Measurements from ENCODE around the gene BHLHA15. TPM values are rescaled to one million over a fixed set of nuclear protein-coding genes. Genes with fewer than 3 reads are reported as not detected.

The BHLHA15 gene
- total RNA-seq, 1 experiment from 2014 or later = 3.4 TPM

DNA sequence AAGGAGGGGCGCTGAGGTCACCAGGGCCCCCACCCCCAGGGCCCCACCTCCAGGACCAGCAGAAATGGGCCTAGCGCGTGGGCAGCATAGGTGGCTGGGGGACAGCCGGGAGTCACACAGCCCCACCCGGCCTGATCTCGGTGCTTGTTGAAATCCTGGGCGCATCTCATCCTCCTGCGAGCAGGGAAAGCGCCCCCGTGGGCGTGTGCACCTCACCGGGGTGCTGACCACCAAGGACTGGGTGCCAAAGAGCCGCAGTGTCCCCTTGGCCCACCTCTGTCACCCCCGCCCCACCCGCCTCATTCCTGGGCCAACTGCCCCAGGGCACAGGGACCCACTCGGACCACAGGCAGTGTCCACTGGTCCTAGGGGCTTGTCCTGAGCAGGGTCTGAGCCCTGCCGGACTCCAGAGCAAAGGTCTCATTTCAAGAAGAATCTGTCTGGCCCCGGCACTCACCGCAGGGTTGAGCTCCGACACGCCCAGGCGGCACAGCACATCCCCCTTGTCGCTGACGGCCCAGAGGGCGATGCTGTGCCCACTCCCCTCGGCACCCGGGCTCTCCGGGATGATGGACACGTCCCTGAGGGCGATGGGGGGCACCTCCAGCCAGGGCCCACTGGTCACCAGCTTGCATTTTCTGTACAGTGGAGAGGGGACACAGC is 11.4 kb downstream of the BHLHA15 start:
- H3K36me3 Mint-ChIP-seq (ENCODE audit: insufficient read depth, unreplicated experiment) = peaks cover 4% of the 10 kb centered on the region
- H3K27me3 ChIP-seq (replicated peaks; ENCODE audit: control insufficient read depth, insufficient read depth, low read length) = no peaks in the 10 kb centered on the region
- no peaks in the 10 kb centered on the region for H3K9me3 Mint-ChIP-seq (ENCODE audit: unreplicated experiment)
- CTCF ChIA-PET = no interaction called here
- H3K36me3 ChIP-seq (ENCODE audit: control insufficient read depth, insufficient read depth, low read length) = no peaks in the 10 kb centered on the region; the same call in 1 of the 2 replicates
- H3K27me3 Mint-ChIP-seq (ENCODE audit: insufficient read depth, unreplicated experiment) = no peaks in the 10 kb centered on the region
- intact Hi-C loops (cut with micrococcal nuclease; ENCODE audit: unreplicated experiment) = no loop called here
- H3K4me1 Mint-ChIP-seq (ENCODE audit: low read depth, unreplicated experiment) = no peaks in the 10 kb centered on the region
- no TSS peak for BruUV-seq (replicated peaks)
- DNase-seq = no peak
- H3K4me3 Mint-ChIP-seq (ENCODE audit: unreplicated experiment) = no peak overlapping the region
- H3K4me1 ChIP-seq = no peaks in the 10 kb centered on the region
- H3K27ac Mint-ChIP-seq (ENCODE audit: unreplicated experiment) = no peak overlapping the region
- TF ChIP-seq, protein P1, sequence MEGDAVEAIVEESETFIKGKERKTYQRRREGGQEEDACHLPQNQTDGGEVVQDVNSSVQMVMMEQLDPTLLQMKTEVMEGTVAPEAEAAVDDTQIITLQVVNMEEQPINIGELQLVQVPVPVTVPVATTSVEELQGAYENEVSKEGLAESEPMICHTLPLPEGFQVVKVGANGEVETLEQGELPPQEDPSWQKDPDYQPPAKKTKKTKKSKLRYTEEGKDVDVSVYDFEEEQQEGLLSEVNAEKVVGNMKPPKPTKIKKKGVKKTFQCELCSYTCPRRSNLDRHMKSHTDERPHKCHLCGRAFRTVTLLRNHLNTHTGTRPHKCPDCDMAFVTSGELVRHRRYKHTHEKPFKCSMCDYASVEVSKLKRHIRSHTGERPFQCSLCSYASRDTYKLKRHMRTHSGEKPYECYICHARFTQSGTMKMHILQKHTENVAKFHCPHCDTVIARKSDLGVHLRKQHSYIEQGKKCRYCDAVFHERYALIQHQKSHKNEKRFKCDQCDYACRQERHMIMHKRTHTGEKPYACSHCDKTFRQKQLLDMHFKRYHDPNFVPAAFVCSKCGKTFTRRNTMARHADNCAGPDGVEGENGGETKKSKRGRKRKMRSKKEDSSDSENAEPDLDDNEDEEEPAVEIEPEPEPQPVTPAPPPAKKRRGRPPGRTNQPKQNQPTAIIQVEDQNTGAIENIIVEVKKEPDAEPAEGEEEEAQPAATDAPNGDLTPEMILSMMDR (IDR thresholded peaks at IDR 0.05; ENCODE audit: insufficient read depth in 1 of 2, low read depth in 1 of 2, low read length in 1 of 2, severe bottlenecking in 1 of 2, unreplicated experiment in 1 of 2) = no peak
- H3K4me3 ChIP-seq (ENCODE audit: low read depth, low read length) = no peak overlapping the region
- H3K9me3 ChIP-seq = no peaks in the 10 kb centered on the region
- POLR2A ChIA-PET = no interaction called here

DNA sequence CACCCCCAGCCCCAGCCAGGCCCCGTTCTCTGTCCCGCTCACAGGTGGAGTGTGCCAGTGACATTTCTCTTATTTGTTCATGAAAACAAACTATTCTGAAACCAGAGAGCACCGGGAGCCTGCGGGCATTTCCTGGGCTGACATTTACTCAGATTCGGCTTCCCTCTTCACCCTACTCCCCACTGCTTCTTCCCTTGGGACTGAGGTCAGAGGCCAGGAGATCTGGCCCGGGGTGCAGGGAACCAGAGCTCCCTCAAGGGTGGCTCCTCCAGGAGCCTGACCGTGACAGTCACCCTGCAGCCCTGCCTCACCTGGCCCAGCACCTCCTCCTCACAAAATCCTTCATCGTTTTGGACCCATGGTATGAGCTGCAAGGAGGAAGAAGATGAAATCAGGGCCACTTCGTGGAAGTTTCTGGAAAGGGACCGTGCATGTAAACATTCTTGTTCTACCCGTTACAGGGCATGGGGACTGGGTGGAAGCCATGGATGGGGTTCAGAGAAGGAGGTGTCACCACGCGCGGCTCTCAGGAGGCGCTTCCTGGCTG is 12.2 kb downstream of the BHLHA15 start:
- intact Hi-C loops (cut with micrococcal nuclease; ENCODE audit: unreplicated experiment) = no loop called here
- DNase-seq = no peak
- POLR2A ChIA-PET = no interaction called here
- no peaks in the 10 kb centered on the region for H3K27me3 ChIP-seq (replicated peaks; ENCODE audit: control insufficient read depth, insufficient read depth, low read length)
- H3K4me3 ChIP-seq (ENCODE audit: low read depth, low read length) = no peak overlapping the region
- H3K36me3 Mint-ChIP-seq (ENCODE audit: insufficient read depth, unreplicated experiment) = peaks cover 4% of the 10 kb centered on the region
- CTCF ChIA-PET = no interaction called here
- no peaks in the 10 kb centered on the region for H3K4me1 ChIP-seq
- no peaks in the 10 kb centered on the region for H3K27me3 Mint-ChIP-seq (ENCODE audit: insufficient read depth, unreplicated experiment)
- BruUV-seq (replicated peaks) = no TSS peak
- TF ChIP-seq, protein P1 (IDR thresholded peaks at IDR 0.05; ENCODE audit: insufficient read depth in 1 of 2, low read depth in 1 of 2, low read length in 1 of 2, severe bottlenecking in 1 of 2, unreplicated experiment in 1 of 2) = no peak
- no peak overlapping the region for H3K27ac Mint-ChIP-seq (ENCODE audit: unreplicated experiment)
- H3K4me1 Mint-ChIP-seq (ENCODE audit: low read depth, unreplicated experiment) = no peaks in the 10 kb centered on the region
- no peaks in the 10 kb centered on the region for H3K9me3 ChIP-seq
- H3K9me3 Mint-ChIP-seq (ENCODE audit: unreplicated experiment) = no peaks in the 10 kb centered on the region
- no peaks in the 10 kb centered on the region for H3K36me3 ChIP-seq (ENCODE audit: control insufficient read depth, insufficient read depth, low read length)
- H3K4me3 Mint-ChIP-seq (ENCODE audit: unreplicated experiment) = no peak overlapping the region

DNA sequence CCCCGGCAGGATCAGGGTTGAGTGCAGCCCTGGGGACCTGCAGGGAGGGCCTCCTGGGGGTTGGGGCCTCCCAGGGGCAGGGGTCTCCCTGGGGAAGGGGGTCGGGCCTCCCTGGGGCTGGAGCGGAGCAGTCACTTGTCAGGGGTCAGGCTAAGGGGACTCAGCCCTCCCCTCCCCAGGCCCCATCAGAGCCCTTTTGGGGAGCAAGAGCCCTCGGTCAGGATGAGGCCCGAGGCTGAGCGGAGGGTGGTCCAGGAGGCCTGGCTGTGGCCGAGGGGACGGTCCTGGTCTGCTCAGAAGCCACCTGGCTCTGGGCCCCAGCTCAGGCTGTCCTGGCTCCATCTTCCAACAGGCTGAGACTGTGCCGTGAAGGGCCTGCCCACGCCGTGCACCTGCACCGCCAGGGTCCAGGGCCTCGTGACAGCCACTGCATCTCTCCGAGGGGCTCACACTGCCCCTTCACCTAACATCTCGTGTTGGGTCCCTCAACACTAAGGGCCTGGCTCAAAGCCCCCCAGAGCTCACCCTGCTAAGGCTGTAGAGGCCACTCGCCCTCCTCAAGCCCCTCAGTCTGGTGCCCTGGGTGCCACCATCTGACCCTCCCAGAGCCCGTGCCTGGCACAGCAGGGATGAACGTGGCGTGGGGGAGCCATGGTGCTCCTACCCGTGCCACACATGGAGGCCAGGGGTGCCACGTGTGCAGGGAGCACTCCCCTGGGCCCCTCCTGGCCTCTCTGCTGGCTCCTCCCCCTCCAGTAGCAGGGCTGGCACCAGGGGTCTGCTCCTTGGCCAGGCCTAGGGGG is 12.9 kb downstream of the BHLHA15 start:
- H3K27me3 Mint-ChIP-seq (ENCODE audit: insufficient read depth, unreplicated experiment) = no peaks in the 10 kb centered on the region
- H3K36me3 ChIP-seq (ENCODE audit: control insufficient read depth, insufficient read depth, low read length) = no peaks in the 10 kb centered on the region
- intact Hi-C loops (cut with micrococcal nuclease; ENCODE audit: unreplicated experiment) = no loop called here
- H3K27me3 ChIP-seq (replicated peaks; ENCODE audit: control insufficient read depth, insufficient read depth, low read length) = no peaks in the 10 kb centered on the region
- POLR2A ChIA-PET = no interaction called here
- TF ChIP-seq, protein P1 (IDR thresholded peaks at IDR 0.05; ENCODE audit: insufficient read depth in 1 of 2, low read depth in 1 of 2, low read length in 1 of 2, severe bottlenecking in 1 of 2, unreplicated experiment in 1 of 2) = no peak
- BruUV-seq (replicated peaks) = no TSS peak
- no peak overlapping the region for H3K4me3 Mint-ChIP-seq (ENCODE audit: unreplicated experiment)
- no peaks in the 10 kb centered on the region for H3K4me1 Mint-ChIP-seq (ENCODE audit: low read depth, unreplicated experiment)
- no peaks in the 10 kb centered on the region for H3K9me3 ChIP-seq
- H3K9me3 Mint-ChIP-seq (ENCODE audit: unreplicated experiment) = no peaks in the 10 kb centered on the region
- H3K4me1 ChIP-seq = no peaks in the 10 kb centered on the region
- no peak overlapping the region for H3K27ac Mint-ChIP-seq (ENCODE audit: unreplicated experiment)
- H3K4me3 ChIP-seq (ENCODE audit: low read depth, low read length) = no peak overlapping the region
- DNase-seq = no peak
- peaks cover 4% of the 10 kb centered on the region for H3K36me3 Mint-ChIP-seq (ENCODE audit: insufficient read depth, unreplicated experiment)
- CTCF ChIA-PET = no interaction called here
